Epithelial cell of proximal tubule (primary cell): ENCODE results near the gene STARD5. TPM values are rescaled to one million over a fixed set of nuclear protein-coding genes. Genes with fewer than 3 reads are reported as not detected.
"Not testable (repeated sequence)": the region's sequence is repeated elsewhere in the genome, so short reads cannot be mapped to it uniquely, and the experiment has no call there.

Source experiments
- DNase-seq: peaks from one replicate; pipeline ENCODE4 v3.0.0-alpha.2; 2011; ENCODE audit warnings: low read depth
- H3K4me3 ChIP-seq: 2 replicates; pipeline ENCODE4 v1.5.1; 2011; ENCODE audit warnings: low read depth, mild to moderate bottlenecking, low read length
- total RNA-seq: library from RNA; depleted of rRNA; stranded (reverse); fragments of >200 nt; gene quantifications from 2 replicates; pipeline ENCODE4 v1.2.3, GENCODE V29; 2015
- TF ChIP-seq, protein P1 (sequence below): conservative IDR thresholded peaks from 2 replicates; pipeline ENCODE4 v1.5.1; 2012; ENCODE audit warnings: low read depth, mild to moderate bottlenecking, low read length

Gene STARD5
- total RNA-seq, 1 donor from 2014 or later: 0.63 TPM

- TF ChIP-seq, protein P1, sequence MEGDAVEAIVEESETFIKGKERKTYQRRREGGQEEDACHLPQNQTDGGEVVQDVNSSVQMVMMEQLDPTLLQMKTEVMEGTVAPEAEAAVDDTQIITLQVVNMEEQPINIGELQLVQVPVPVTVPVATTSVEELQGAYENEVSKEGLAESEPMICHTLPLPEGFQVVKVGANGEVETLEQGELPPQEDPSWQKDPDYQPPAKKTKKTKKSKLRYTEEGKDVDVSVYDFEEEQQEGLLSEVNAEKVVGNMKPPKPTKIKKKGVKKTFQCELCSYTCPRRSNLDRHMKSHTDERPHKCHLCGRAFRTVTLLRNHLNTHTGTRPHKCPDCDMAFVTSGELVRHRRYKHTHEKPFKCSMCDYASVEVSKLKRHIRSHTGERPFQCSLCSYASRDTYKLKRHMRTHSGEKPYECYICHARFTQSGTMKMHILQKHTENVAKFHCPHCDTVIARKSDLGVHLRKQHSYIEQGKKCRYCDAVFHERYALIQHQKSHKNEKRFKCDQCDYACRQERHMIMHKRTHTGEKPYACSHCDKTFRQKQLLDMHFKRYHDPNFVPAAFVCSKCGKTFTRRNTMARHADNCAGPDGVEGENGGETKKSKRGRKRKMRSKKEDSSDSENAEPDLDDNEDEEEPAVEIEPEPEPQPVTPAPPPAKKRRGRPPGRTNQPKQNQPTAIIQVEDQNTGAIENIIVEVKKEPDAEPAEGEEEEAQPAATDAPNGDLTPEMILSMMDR: no peak
- no peak overlapping the region for H3K4me3 ChIP-seq
- no peak for DNase-seq
Measured at GRCh38 chr15:81331600-81331999, 7.7 kb upstream of the STARD5 start.

DNA sequence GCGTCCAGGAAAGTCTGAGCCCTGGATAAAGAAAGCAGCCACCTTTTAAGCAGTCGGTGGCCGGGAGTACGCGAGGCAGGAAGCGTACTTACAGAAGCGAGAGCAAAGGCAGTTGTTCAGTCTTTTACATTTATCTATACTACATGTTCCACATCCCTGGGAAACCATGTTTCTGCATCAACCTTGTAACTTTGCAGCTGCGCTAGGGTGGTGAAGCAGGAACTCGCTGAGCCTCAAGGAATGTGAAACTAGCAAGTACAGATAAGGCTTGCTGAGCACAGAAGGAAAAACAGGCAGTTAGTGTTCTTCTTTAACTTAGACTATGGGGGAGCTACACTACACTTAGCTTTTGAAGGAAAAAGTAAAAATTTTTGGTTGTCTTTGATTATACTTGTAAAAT, 7.2 kb upstream of the STARD5 start:
- not testable (repeated sequence) for H3K4me3 ChIP-seq, DNase-seq

GRCh38 chr15:81330366-81331090, 6.6 kb upstream of the STARD5 start:
- H3K4me3 ChIP-seq: no peak overlapping the region
- no peak for DNase-seq
- TF ChIP-seq, protein P1: no peak

- TF ChIP-seq, protein P1: no peak
- no peak for DNase-seq
- no peak overlapping the region for H3K4me3 ChIP-seq
Measured at GRCh38 chr15:81329446-81329845, 5.5 kb upstream of the STARD5 start.

DNA sequence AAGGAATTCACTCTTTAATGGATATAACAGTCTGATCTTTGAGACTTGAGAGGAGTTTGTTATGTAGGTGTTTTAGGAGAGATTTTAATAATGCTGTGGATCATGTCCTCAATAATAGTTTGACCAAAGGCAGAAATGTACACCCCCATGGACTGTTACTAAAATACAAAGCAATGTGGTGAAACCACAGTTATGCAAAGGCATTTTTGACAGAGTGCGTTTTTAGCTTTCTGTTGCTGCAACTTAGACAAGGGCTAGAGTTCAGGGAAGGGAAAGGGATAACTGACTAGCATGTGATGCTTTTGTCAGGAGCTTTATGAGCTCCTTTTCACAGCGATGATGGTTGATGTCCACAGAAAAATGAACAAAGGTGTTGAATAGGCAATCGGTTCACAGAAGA, 3.6 kb upstream of the STARD5 start:
- no peak for DNase-seq
- no peak overlapping the region for H3K4me3 ChIP-seq
- TF ChIP-seq, protein P1: no peak

DNA sequence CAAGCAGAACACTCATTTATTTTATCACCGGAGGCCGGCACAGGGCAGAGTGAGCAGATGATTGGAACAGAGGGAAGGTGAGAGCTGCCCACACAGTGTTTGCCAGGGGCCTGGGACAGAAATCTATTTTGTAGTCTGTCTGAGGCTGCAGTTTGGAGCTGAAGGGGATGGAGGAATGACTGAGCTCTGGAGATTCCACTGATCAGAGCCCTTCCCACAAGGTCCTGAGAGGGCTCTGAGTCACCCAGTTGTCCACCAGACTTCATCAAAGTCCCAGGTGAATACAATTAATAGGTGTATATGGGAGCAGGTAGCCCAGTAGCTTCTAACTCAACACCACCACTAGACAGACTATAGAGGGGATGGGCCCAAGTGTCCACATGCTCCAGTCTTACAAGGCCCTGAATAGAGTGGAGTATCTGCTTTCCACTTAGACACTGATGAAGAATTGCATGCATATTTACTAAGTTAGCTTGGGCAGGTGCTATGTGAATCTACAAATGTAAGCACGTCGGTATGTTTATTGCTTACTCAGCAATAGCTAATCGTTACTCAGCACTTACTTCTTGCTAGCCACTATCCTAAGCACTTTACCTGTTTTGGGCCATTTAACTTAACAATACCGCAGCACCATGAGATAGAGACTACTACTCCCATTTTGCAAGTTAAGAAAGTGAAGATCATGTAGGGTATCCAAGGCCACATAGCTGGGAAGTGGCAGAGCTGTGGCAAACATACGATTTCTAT, 2.7 kb upstream of the STARD5 start:
- TF ChIP-seq, protein P1: no peak
- DNase-seq: no peak

GRCh38 chr15:81323559-81323943, 390 bp downstream of the STARD5 start:
- TF ChIP-seq, protein P1: no peak
- peak overlapping the region; percentile 84 for H3K4me3 ChIP-seq
- no peak for DNase-seq

More for the DNA sequence above, 2.7 kb upstream of the STARD5 start:
- H3K4me3 ChIP-seq: no peak overlapping the region
